RCC 7860 (cell line): ENCODE results near the gene MYO1D.

Experiments used
- DNase-seq: peaks from one replicate; pipeline ENCODE4 v3.0.0-alpha.2; 2015; ENCODE audit warnings: low spot score
- FAIRE-seq: peaks from 2 replicates; lab custom pipeline; 2012; peaks lifted over from hg19 to GRCh38; lab: Jason Lieb, UNC

MYO1D gene

DNA sequence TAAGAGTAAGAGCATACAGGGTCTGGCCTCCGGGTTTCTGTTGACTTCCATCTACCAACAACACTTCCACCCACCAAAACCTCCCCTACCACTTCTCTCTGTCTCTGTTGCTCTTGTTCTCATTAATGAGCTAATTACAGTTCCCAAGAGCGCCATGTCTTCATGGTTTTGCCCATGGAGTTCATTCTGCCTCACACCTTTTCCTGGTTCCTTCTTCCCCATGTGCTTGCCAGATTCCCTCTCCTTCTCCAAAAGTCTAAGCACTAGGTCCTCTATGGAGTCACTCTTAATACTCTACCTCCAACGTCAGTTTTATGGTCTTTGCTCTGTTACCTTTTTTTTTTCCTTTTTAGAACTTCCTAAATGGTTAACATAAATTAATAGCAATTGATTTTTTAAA is 92.8 kb downstream of the MYO1D start:
- FAIRE-seq, result no peak
- no peak for DNase-seq

DNA sequence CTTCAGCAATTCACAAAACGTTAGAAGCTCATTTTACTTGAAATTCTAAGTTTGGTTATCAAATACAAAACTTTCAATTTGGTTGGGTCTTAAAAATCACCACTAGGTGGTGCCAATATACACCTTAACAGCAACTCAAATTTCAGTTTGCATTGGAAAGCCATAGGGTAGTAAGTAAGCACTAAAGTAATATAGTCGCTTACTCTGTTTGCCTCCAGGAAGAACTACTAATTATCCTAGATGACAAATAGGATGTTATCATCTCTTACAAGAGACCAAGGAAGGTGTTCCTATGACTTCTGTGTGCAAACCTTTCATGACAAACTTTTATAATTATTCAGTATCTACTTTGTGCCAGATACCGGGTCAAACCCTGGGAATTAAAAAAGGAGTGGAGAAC is 93.3 kb downstream of the MYO1D start:
- peak; percentile 54 for DNase-seq
- FAIRE-seq, result peak; percentile 83

DNA sequence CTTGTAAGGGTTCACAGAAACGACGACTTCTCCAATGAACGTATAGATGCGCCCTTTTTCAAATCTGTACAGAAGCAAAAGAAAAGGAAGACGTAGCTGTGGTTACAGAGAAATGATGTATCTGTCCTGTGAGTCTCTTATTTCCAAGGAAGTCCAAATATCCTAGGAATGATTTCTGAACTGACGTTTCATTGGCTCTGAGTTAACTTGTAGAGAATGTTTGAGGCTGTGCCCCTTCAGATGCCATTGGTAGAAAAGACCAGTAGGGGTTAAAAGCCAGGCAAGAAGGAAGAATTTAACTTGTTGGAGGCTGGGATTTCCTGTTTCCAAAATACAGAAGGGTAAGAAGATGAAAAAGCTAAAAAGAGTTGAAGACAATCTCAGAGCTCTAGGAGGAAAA is 96.2 kb downstream of the MYO1D start:
- FAIRE-seq (no peak), DNase-seq (no peak)

DNA sequence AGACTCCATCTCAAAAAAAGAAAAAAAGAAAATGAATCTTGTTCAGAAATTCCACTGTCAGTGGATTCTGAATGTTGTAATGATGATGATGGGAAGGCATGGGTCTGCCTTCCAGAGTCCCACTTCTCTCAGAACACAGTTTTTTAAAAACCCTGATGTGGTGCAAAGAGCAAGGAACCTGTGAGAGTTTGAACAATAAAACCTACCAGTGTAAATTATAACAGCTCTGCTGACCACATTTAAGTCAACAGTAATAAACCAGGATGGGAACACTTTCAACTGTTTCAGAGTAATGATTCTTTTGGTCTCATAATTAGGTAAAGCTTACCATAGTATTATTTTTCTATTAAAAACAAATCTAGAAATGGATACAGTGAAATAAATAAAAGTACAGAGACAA is 99.0 kb downstream of the MYO1D start:
- DNase-seq (no peak), FAIRE-seq (no peak)

DNA sequence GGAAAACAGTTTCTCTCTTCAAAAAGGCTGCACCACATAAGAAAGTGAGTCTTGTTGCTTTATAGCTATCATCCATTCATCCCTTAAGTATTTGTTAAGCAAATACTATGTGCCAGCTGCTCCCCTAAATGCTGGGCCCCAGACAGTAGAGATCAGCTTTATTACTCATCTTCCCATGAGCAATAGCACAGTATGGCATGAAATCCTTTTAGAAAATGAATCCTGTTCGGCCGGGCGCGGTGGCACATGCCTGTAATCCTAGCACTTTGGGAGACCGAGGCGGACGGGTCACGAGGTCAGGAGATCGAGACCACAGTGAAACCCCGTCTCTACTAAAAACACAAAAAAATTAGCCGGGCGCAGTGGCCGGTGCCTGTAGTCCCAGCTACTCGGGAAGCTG is 99.5 kb downstream of the MYO1D start:
- DNase-seq (peak; percentile 13), FAIRE-seq (no peak)

- no peak for DNase-seq
- FAIRE-seq, result no peak
These were observed 102.2 kb downstream of the MYO1D start for GRCh38 chr17:32774695-32775084.

- no peak for DNase-seq
- FAIRE-seq, result no peak
These were observed 102.8 kb downstream of the MYO1D start for GRCh38 chr17:32773856-32774694.

DNA sequence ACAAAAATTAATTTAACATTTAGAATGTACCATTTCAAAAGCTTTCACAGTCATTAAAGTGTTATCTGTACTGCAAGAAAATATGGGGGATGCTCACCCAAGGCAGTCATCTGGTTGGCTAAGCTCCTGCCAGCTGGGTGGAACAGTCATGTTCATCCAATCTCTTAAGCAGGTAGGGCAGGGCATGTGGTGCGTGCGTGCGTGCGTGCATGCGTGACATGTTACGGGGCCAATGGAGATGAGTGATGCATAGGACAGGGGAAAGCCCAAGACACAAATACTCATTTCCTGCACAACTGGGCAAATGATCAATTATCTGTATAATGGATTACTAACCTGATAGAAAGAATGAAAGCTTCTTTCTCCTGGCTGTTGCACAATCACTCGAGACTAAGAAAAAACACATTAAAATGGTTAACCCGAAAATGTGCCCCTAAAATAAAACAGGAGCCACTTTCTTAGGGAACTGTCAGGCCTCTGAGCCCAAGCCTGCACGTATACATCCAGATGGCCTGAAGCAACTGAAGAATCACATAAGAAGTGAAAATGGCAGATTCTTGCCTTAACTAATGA is 104.4 kb downstream of the MYO1D start:
- DNase-seq (peak; percentile 53), FAIRE-seq (no peak)

DNA sequence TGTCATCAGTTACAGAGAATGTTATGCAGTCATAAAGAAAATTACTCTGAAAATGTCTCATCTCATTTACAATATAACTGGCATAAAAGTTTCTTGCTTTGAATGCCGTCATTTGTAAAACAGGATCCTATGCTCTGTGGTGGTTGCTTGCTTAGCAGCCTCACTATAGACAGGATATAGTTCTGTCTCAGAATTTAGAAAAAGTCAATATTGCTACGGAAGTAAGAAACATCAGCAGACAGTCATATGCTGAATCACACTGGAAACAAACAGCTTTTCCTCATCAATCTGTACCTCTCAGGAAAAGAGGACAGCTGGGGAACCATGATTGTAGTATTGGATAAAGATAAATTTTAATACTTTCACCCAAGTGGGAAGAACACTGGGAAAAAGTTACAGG is 105.5 kb downstream of the MYO1D start:
- DNase-seq, result no peak
- FAIRE-seq, result no peak

GRCh38 chr17:32769846-32770245 is 107.1 kb downstream of the MYO1D start:
- DNase-seq (no peak), FAIRE-seq (no peak)

DNA sequence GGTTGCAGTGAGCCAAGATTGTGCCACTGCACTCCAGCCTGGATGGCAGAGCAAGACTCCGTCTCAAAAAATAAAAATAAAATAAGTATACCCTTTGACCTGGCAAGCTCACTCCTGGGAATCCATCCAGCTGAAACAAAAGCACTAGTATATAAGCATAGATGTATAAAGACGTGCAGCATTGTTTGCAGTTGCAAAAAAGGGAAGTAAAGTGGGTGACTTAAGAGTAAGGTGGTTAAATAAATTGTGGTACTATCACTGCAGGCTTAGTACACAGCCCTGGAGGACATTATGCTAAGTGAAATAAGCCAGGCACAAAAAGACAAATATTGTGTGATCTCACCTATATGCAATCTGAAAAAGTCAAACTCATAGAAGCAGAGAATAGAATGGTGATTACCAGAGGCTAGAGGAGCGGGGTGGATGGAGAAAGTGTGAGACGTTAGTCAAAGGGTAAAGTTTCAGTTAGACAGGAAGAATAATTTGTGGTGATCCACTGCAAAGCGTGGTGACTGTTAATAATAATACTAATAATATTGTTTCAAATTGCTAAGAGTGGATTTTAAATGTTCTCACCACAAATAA is 113.0 kb downstream of the MYO1D start:
- FAIRE-seq, result no peak
- no peak for DNase-seq

DNA sequence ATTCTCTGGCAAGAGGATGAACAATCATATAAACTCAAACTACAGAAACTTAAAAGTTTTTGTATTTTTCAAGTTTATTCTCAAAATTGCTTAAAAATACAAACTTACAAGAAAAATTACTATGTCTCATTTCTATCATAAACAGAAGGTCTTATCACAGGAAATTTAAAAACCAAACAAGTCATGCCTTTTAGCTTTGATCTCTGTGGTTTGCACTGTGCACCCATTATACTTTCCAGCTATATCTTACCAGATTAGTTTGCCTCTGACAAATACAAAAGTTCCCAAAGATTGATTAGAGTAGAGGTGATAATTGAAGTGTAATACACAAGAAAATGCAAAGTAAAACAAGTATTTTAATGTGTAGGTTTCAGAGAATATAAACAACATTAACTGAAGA is 117.4 kb downstream of the MYO1D start:
- DNase-seq, result no peak
- no peak for FAIRE-seq

- DNase-seq (no peak), FAIRE-seq (no peak)
These were observed 119.0 kb downstream of the MYO1D start for GRCh38 chr17:32757963-32758362.

GRCh38 chr17:32756696-32757095 is 120.2 kb downstream of the MYO1D start:
- DNase-seq (no peak), FAIRE-seq (no peak)

DNA sequence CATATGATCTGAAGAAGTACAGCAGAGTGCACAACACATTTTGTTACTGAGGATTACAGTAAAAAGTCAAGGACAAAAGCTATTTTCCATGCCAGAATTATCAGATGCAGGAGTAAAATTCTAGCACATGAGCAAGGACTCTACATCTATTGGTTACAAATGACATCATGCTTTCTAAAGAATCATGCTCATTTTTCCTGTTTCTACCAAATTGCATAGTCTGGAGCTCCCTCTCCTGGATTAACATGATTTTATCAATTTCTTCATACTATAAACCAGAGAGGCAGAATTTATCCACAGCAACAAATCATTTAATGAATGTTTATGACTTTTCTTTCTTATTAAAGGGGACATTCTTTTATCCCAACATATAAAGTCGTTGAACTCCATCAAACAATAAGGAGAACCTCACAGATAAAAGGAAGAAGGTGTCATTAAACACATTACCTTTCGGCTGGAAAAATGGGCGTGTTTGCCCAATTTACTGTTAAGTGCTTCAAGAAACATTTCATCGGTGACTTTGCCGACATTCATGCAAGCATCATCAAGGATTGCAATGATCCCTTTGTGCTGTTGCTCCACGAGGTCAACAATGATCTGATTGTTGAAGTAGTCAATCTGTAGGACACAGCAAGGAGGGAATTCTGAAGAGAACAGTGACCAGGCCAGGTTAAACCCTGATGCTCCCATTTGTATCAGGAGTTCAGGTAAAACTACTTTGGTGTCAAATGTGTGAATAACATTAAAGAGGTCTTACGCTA is 121.7 kb downstream of the MYO1D start:
- peak; percentile 87 for FAIRE-seq
- DNase-seq, result peak; percentile 58

DNA sequence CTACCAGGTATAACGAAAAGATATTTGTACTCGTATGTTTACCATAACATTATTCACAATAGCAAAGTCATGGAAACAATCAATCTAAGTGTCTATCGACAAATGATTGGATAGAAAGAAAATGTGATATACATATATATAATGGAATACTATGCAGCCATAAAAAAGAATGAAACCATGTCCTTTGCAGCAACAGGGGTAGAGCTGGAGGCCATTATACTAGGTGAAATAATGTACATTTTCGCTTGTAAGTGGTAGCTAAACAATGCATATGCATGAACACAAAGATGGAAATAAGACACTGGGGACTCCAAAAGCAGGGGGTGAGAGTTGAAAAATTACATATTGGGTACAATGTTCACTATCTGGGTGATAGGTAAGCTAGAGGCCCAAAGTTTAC is 124.0 kb downstream of the MYO1D start:
- DNase-seq (no peak), FAIRE-seq (no peak)

GRCh38 chr17:32747856-32748255 is 129.1 kb downstream of the MYO1D start:
- FAIRE-seq, result no peak
- no peak for DNase-seq

- no peak for FAIRE-seq
- no peak for DNase-seq
These were observed 130.2 kb downstream of the MYO1D start for GRCh38 chr17:32746698-32747097.

DNA sequence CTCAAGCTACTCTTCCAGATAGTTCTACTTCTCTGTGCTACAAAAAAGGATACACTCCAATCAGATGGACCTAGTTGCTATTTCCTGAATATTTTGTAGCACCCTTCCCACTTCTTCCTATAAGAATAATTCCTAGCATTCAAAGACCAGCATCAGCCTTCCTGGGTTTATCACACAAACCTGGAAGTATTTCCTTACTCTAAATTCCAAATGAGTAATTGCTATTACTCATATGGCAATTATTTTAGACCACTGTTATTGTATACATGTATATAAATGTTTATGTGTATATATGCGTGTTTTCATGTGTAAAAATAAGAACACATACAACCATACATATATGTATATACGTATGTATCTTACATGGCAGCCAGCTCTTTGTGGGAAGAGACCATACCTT is 130.6 kb downstream of the MYO1D start:
- FAIRE-seq (no peak), DNase-seq (no peak)

GRCh38 chr17:32742681-32743538 is 134.0 kb downstream of the MYO1D start:
- DNase-seq (peak; percentile 12), FAIRE-seq (no peak)

GRCh38 chr17:32741381-32741780 is 135.5 kb downstream of the MYO1D start:
- FAIRE-seq, result no peak
- DNase-seq, result no peak
